Smooth muscle cell (in vitro differentiated cells): ENCODE measurements around the gene CMTM7. TPM values are rescaled to one million over a fixed set of nuclear protein-coding genes. Genes with fewer than 3 reads are reported as not detected.

Experiments
- DNase-seq: peaks from one replicate; lab custom pipeline; 2025; ENCODE audit not compliant: unreplicated experiment; lab: John Stamatoyannopoulos, UW
- H2AFZ ChIP-seq: fragments of 200-600 bp; sonication (generic); 2 replicates; pipeline ENCODE4 v1.6.0; 2016; ENCODE audit warnings: antibody characterized with exemption, low read depth, mild to moderate bottlenecking
- H3F3A ChIP-seq: fragments of 200-600 bp; sonication (generic); 2 replicates; pipeline ENCODE4 v1.6.0; 2017; ENCODE audit warnings: antibody characterized with exemption, low read depth
- H3K27ac ChIP-seq: fragments of 200-600 bp; sonication (generic); 2 replicates; pipeline ENCODE4 v1.5.1; 2016; ENCODE audit warnings: low read depth, mild to moderate bottlenecking
- H3K27me3 ChIP-seq: fragments of 200-600 bp; sonication (generic); 2 replicates; pipeline ENCODE4 v1.6.1; 2016; ENCODE audit warnings: low read depth, mild to moderate bottlenecking
- H3K36me3 ChIP-seq: fragments of 200-600 bp; sonication (generic); 2 replicates; pipeline ENCODE4 v1.5.1; 2016; ENCODE audit warnings: low read depth
- H3K4me1 ChIP-seq: fragments of 200-600 bp; sonication (generic); 2 replicates; pipeline ENCODE4 v1.5.1; 2016; ENCODE audit warnings: low read depth
- H3K4me2 ChIP-seq: fragments of 200-600 bp; sonication (generic); 2 replicates; pipeline ENCODE4 v1.6.0; 2016; ENCODE audit warnings: mild to moderate bottlenecking
- H3K4me3 ChIP-seq: fragments of 200-600 bp; sonication (generic); 2 replicates; pipeline ENCODE4 v1.5.1; 2016; ENCODE audit warnings: mild to moderate bottlenecking
- H3K79me2 ChIP-seq: fragments of 200-600 bp; sonication (generic); 2 replicates; pipeline ENCODE4 v1.6.0; 2016; ENCODE audit warnings: low read depth, mild to moderate bottlenecking
- H3K9ac ChIP-seq: fragments of 200-600 bp; sonication (generic); 2 replicates; pipeline ENCODE4 v1.6.0; 2016; ENCODE audit warnings: low read depth
- H3K9me3 ChIP-seq: fragments of 200-600 bp; sonication (generic); replicated peaks from 2 replicates; pipeline ENCODE4 v1.5.1; 2016; ENCODE audit warnings: low read depth
- H4K20me1 ChIP-seq: fragments of 200-600 bp; sonication (generic); 2 replicates; pipeline ENCODE4 v1.6.0; 2016; ENCODE audit warnings: low read depth
- WGBS: methylation state at CpG from one replicate; pipeline ENCODE4 v1.1.7; 2016; ENCODE audit warnings: low lambda C conversion rate; 5-methylcytosine and 5-hydroxymethylcytosine counted together
- polyA plus RNA-seq: library from polyadenylated mRNA; unstranded; fragments of >200 nt; fragmentation: Nextera tagmentation; extraction: Ambion mirVana; gene quantifications from 2 replicates; pipeline ENCODE4 v1.2.1, GENCODE V29; 2016
- total RNA-seq: library from RNA; depleted of rRNA; stranded (reverse); fragments of >200 nt; gene quantifications from 2 replicates; pipeline ENCODE4 v1.2.3, GENCODE V29; 2014
- TF ChIP-seq, protein P1 (sequence below): fragments of 200-600 bp; sonication (generic); IDR thresholded peaks from 2 replicates; pipeline ENCODE4 v1.5.1; 2017; ENCODE audit warnings: borderline replicate concordance, mild to moderate bottlenecking, antibody characterized with exemption; ENCODE audit not compliant: insufficient read depth, poor library complexity, severe bottlenecking

CMTM7 gene
- total and polyA plus RNA-seq, 2 experiments from 2014 or later, result 23.4 to 43.1 TPM

DNA sequence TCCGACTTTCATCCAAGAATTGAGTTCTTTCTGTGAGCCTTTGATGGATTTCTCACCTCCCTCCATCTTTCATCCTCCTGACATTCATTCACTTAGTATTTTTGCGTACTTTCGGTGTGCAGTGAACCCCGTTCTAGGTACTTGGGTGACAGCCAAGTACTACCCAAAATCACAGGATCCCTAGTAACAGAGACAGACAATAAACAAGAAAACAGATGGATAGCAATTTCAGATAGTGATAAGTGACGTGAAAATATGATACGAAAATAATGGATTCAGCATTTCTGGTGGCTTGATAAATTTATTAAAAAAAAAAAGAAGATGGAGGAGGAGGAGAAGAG lies 111.3 kb downstream of the CMTM7 start:
- Histone ChIP-seq H3K9ac (peak overlapping the region; percentile 94), H3K4me2 (peak overlapping the region; percentile 90), H3K36me3 (no peaks in the 10 kb centered on the region), H3K9me3 (no peaks in the 10 kb centered on the region), H3K27ac (peak overlapping the region; percentile 96), H3K4me1 (peaks cover 13% of the 10 kb centered on the region), H3K79me2 (peaks cover 38% of the 10 kb centered on the region), H3K4me3 (peak overlapping the region; percentile 92), H3K27me3 (no peaks in the 10 kb centered on the region), H2AFZ (peak overlapping the region; percentile 98), H4K20me1 (peaks cover 41% of the 10 kb centered on the region), H3F3A (peaks cover 4% of the 10 kb centered on the region)
- DNase-seq, result no peak
- WGBS, result 8% methylated on average over 6 of the region's 6 CpGs
- TF ChIP-seq, protein P1, sequence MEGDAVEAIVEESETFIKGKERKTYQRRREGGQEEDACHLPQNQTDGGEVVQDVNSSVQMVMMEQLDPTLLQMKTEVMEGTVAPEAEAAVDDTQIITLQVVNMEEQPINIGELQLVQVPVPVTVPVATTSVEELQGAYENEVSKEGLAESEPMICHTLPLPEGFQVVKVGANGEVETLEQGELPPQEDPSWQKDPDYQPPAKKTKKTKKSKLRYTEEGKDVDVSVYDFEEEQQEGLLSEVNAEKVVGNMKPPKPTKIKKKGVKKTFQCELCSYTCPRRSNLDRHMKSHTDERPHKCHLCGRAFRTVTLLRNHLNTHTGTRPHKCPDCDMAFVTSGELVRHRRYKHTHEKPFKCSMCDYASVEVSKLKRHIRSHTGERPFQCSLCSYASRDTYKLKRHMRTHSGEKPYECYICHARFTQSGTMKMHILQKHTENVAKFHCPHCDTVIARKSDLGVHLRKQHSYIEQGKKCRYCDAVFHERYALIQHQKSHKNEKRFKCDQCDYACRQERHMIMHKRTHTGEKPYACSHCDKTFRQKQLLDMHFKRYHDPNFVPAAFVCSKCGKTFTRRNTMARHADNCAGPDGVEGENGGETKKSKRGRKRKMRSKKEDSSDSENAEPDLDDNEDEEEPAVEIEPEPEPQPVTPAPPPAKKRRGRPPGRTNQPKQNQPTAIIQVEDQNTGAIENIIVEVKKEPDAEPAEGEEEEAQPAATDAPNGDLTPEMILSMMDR, result no peak

Other genes with a start within 250 kb of the CMTM7 start
- 0.81 and 1.9 TPM in 2 replicates for gene CMTM8, start 153.2 kb upstream of the CMTM7 start, total RNA-seq
- gene CMTM8, start 153.2 kb upstream of the CMTM7 start, polyA plus RNA-seq, result 1.1 and 1.9 TPM in 2 replicates
- 148 and 161 TPM in 2 replicates for gene CMTM6, start 111.0 kb downstream of the CMTM7 start, total RNA-seq
- gene CMTM6, start 111.0 kb downstream of the CMTM7 start, polyA plus RNA-seq, result 99.7 and 110 TPM in 2 replicates
- gene DYNC1LI1, start 179.0 kb downstream of the CMTM7 start, total RNA-seq, result 49.9 and 72.6 TPM in 2 replicates
- gene DYNC1LI1, start 179.0 kb downstream of the CMTM7 start, polyA plus RNA-seq, result 26.5 and 31.0 TPM in 2 replicates